Gastroesophageal sphincter (tissue), 4 donors: ENCODE results near the gene RASGRP1. TPM values are rescaled to one million over a fixed set of nuclear protein-coding genes. Genes with fewer than 3 reads are reported as not detected.

Experiments
- ATAC-seq: fragments of 150-250 bp; one replicate; pipeline ENCODE4 v1.9.1; 2016; ENCODE audit warnings: mild to moderate bottlenecking, moderate library complexity
- H3K27ac ChIP-seq, 4 donors: fragments of 200-600 bp; sonication (generic) in 3 of 4; 1 replicate in 3 of 4; 2 replicates in 1 of 4; pipeline ENCODE4 v1.5.1; 2016 to 2019
- H3K27me3 ChIP-seq: fragments of 200-600 bp; sonication (generic); one replicate; pipeline ENCODE4 v1.5.1; 2019
- H3K36me3 ChIP-seq, 2 donors: fragments of 200-600 bp; sonication (generic); one replicate each; pipeline ENCODE4 v1.5.1; 2019; ENCODE audit warnings: control low read depth in 1 of 2
- H3K4me1 ChIP-seq, 3 donors: fragments of 200-600 bp; sonication (generic); 1 replicate in 2 of 3; 2 replicates in 1 of 3; pipeline ENCODE4 v1.5.1; 2016 to 2019; ENCODE audit warnings: control low read depth in 2 of 3
- H3K4me3 ChIP-seq, 2 donors: fragments of 200-600 bp; sonication (generic); one replicate each; pipeline ENCODE4 v1.5.1; 2019; ENCODE audit warnings: mild to moderate bottlenecking in 1 of 2, moderate library complexity in 1 of 2
- H3K9me3 ChIP-seq, 3 donors: fragments of 200-600 bp; sonication (generic); one replicate each; pipeline ENCODE4 v1.5.1; 2017 to 2019; ENCODE audit warnings: control low read depth in 2 of 3
- EP300 ChIP-seq: sonication (generic); formaldehyde crosslinking; IDR thresholded peaks from one replicate; pipeline ENCODE4 v1.6.1; 2017; ENCODE audit warnings: antibody characterized with exemption, mild to moderate bottlenecking
- POLR2A ChIP-seq, 2 donors: fragments of 450-650 bp; IDR thresholded peaks; one replicate each; pipeline ENCODE4 v1.6.1; 2017; ENCODE audit warnings: antibody characterized with exemption in 2 of 2, mild to moderate bottlenecking in 2 of 2, moderate library complexity in 1 of 2
- POLR2AphosphoS5 ChIP-seq: sonication (generic); formaldehyde crosslinking; IDR thresholded peaks from one replicate; pipeline ENCODE4 v1.6.1; 2017; ENCODE audit warnings: antibody characterized with exemption
- WGBS, 2 donors: methylation state at CpG; one replicate each; pipeline ENCODE4 v1.1.5; 2018; ENCODE audit warnings: low coverage in 1 of 2; 5-methylcytosine and 5-hydroxymethylcytosine counted together
- total RNA-seq, 4 donors: library from RNA; depleted of rRNA; stranded (reverse); fragments of >200 nt; gene quantifications; one replicate each; pipeline ENCODE4 v1.1.0, GENCODE V29; 2016
- TF ChIP-seq, protein P1 (sequence below), 4 experiments: fragments of 200-600 bp in 2 of 4; fragments of 450-650 bp in 2 of 4; sonication (generic) in 1 of 4; IDR thresholded peaks; one replicate each; pipeline ENCODE4 v1.5.1; 2017 to 2019; ENCODE audit warnings: antibody characterized with exemption in 4 of 4, mild to moderate bottlenecking in 2 of 4, moderate library complexity in 2 of 4

RASGRP1 gene
- total RNA-seq, 4 donors from 2014 or later = 0.16 to 0.81 (median 0.55) TPM

DNA sequence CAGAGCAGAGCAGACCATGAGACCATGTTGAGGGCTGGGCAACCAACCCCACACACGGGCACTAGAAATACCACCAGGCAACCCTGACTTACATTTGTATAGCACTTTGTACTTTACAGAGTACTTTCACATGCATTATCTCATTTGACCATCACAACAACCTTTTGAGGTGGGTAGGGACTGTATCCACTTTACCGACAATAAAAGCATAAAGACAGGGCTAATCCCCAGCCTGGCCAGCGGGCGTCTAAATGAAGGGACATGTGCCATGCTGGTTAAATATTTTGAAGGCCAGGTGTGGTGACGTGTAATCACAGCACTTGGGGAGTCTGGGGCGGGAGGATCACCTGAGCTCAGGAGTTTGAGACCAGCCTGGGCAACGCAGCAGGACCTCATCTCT lies 23.6 kb downstream of the RASGRP1 start:
- WGBS, 2 donors = 60 to 61% methylated on average over 2 to 7 of the region's 7 CpGs
- H3K27me3 ChIP-seq = peaks cover under 1% of the 10 kb centered on the region
- no peak overlapping the region for H3K27ac ChIP-seq
- ATAC-seq = no peak
- TF ChIP-seq POLR2AphosphoS5 (no peak), EP300 (no peak), POLR2A (IDR thresholded peaks at IDR 0.05) (no peak)
- TF ChIP-seq, protein P1, sequence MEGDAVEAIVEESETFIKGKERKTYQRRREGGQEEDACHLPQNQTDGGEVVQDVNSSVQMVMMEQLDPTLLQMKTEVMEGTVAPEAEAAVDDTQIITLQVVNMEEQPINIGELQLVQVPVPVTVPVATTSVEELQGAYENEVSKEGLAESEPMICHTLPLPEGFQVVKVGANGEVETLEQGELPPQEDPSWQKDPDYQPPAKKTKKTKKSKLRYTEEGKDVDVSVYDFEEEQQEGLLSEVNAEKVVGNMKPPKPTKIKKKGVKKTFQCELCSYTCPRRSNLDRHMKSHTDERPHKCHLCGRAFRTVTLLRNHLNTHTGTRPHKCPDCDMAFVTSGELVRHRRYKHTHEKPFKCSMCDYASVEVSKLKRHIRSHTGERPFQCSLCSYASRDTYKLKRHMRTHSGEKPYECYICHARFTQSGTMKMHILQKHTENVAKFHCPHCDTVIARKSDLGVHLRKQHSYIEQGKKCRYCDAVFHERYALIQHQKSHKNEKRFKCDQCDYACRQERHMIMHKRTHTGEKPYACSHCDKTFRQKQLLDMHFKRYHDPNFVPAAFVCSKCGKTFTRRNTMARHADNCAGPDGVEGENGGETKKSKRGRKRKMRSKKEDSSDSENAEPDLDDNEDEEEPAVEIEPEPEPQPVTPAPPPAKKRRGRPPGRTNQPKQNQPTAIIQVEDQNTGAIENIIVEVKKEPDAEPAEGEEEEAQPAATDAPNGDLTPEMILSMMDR (IDR thresholded peaks at IDR 0.05) = no peak
- H3K4me1 ChIP-seq = no peaks in the 10 kb centered on the region
- H3K4me3 ChIP-seq = no peak overlapping the region
- H3K9me3 ChIP-seq = no peaks in the 10 kb centered on the region
- no peaks in the 10 kb centered on the region for H3K36me3 ChIP-seq

DNA sequence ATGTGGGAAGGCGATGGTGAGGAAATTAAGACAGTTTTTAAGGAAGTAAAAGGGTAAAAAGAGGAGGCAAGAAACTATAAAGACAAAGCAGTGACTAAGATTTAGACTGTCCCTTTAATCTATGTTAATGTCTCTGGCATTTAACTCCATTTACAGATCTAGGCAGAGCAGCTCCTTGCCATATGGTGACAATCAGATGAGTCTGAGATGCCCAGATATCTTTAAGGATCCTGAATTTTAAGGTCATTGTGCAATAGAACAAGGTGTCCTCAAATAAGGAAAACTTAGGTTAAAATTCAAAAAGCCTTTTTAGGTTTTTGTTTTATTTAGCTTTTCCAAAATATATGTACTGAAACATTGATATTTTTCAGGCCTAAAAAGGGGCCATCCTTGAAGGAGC lies 24.1 kb downstream of the RASGRP1 start:
- H3K27ac ChIP-seq = no peak overlapping the region
- ATAC-seq = no peak
- no peak overlapping the region for H3K4me3 ChIP-seq
- peaks cover 0 to 4% (median 0%) of the 10 kb centered on the region in 3 donors for H3K4me1 ChIP-seq
- H3K9me3 ChIP-seq = no peaks in the 10 kb centered on the region
- 92 to 100% methylated on average over 1 of the region's 1 CpG for WGBS, 2 donors
- H3K27me3 ChIP-seq = no peaks in the 10 kb centered on the region
- no peaks in the 10 kb centered on the region for H3K36me3 ChIP-seq
- TF ChIP-seq POLR2AphosphoS5 = no peak

DNA sequence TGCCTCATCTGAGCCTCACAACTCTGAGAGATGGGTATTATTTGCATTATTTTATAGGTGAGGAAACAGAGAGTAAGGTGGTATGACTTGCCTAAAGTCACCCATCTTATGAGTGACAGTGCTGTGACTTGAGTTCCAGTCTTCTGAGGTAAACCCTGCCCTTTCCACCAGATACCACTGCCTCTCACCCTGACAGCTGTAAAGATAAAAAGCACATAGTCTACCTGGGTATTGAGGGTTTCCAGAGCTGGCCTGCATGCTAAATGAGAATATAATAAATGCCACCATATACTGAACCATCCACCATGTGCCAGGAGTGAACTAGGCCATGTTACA lies 25.6 kb downstream of the RASGRP1 start:
- Histone ChIP-seq H3K27me3 (no peaks in the 10 kb centered on the region), H3K4me1 (peaks cover 0 to 8% (median 0%) of the 10 kb centered on the region in 3 donors), H3K36me3 (no peaks in the 10 kb centered on the region), H3K4me3 (no peak overlapping the region), H3K27ac (no peak overlapping the region), H3K9me3 (no peaks in the 10 kb centered on the region)
- ATAC-seq = no peak
- TF ChIP-seq POLR2A (IDR thresholded peaks at IDR 0.05) (no peak), POLR2AphosphoS5 (no peak), EP300 (no peak)
- TF ChIP-seq, protein P1 (IDR thresholded peaks at IDR 0.05) = no peak

DNA sequence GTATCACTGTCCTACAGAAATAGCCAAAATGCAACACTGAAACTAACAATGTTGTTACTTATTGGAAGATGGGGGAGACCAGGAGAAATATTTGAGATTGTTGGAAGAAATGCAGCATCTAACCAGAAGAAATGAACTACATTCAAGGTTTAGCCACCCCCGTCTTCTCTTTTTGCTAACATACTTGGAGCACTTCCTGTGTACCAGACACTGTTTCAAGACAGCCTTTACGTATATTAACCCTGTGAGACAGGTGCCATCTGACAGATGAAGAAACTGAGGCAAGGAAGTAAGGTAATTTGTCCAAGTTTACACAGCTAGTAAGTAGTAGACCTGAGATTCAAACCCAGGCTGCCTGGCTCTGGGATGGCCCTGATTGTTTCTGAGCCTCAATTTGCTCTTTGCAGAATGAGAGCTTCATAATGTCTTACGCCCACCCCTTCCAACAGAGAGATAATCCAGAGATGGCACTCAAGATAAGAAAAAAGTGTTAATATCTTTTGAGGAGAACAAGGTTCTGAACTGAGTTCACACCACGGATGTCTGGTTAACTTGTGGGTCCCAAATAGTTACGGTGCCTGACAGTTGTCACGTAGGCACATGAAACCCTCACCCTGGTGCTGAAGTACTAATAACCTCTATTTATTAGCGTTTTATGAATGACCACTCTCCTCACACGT lies 26.1 kb downstream of the RASGRP1 start:
- Histone ChIP-seq H3K27me3 (no peaks in the 10 kb centered on the region), H3K9me3 (no peaks in the 10 kb centered on the region), H3K27ac (no peak overlapping the region), H3K36me3 (no peaks in the 10 kb centered on the region), H3K4me1 (peaks cover 0 to 8% (median 0%) of the 10 kb centered on the region in 3 donors), H3K4me3 (no peak overlapping the region)
- 89 to 94% methylated on average over 7 to 8 of the region's 8 CpGs for WGBS, 2 donors
- no peak for TF ChIP-seq EP300
- no peak for TF ChIP-seq POLR2A (IDR thresholded peaks at IDR 0.05)
- TF ChIP-seq, protein P1 (IDR thresholded peaks at IDR 0.05) = no peak
- no peak for TF ChIP-seq POLR2AphosphoS5
- no peak for ATAC-seq

DNA sequence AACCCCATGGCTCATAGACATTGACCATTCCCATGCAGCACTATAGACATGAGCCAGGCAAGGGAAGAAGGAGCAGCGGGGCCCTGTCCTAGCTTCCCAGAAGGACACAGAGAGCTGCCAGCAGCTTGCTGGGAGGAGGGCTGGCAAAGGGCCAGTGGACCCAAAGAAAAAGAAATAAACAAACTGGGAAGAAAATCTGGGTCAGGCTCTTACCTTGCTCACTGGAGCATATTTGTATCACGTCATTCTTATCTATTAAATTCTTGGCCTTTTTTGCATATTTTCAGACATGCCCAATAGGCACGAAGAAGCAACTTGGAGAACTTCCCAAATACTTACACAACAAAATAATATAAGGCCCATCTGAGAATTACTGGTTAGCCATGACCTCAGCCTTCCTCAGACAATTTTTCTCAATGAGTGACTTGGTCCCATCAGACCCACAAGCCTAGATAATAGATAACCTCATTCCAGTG lies 28.4 kb downstream of the RASGRP1 start:
- Histone ChIP-seq H3K4me1 (peaks cover 0 to 8% (median 0%) of the 10 kb centered on the region in 3 donors), H3K4me3 (no peak overlapping the region), H3K36me3 (no peaks in the 10 kb centered on the region), H3K27me3 (no peaks in the 10 kb centered on the region), H3K9me3 (no peaks in the 10 kb centered on the region), H3K27ac (no peak overlapping the region)
- 0 to 22% methylated on average over 2 of the region's 3 CpGs for WGBS, 2 donors
- no peak for TF ChIP-seq POLR2A (IDR thresholded peaks at IDR 0.05)
- TF ChIP-seq, protein P1 (IDR thresholded peaks at IDR 0.05) = no peak
- no peak for TF ChIP-seq POLR2AphosphoS5
- no peak for TF ChIP-seq EP300
- ATAC-seq = no peak
